Astrocyte of the cerebellum (primary cell): Measurements from ENCODE around the gene DEGS1.

ENCODE experiments used
- DNase-seq: peaks from one replicate; pipeline ENCODE4 v3.0.0-alpha.2; 2011; ENCODE audit warnings: low read depth
- H3K4me3 ChIP-seq: 2 replicates; pipeline ENCODE4 v1.5.1; 2011; ENCODE audit warnings: mild to moderate bottlenecking, low read depth, low read length, moderate library complexity
- in situ Hi-C: cut with HindIII; loops from 2 replicates; pipeline ENCODE4 v1.10.0; 2017; ENCODE audit warnings: low sequenced_read_pairs
- TF ChIP-seq, protein P1 (sequence below): IDR thresholded peaks from 2 replicates; pipeline ENCODE4 v1.5.1; 2012; ENCODE audit warnings: low read length, low read depth, moderate library complexity, mild to moderate bottlenecking; ENCODE audit errors: missing control alignments

DEGS1 gene

DNA sequence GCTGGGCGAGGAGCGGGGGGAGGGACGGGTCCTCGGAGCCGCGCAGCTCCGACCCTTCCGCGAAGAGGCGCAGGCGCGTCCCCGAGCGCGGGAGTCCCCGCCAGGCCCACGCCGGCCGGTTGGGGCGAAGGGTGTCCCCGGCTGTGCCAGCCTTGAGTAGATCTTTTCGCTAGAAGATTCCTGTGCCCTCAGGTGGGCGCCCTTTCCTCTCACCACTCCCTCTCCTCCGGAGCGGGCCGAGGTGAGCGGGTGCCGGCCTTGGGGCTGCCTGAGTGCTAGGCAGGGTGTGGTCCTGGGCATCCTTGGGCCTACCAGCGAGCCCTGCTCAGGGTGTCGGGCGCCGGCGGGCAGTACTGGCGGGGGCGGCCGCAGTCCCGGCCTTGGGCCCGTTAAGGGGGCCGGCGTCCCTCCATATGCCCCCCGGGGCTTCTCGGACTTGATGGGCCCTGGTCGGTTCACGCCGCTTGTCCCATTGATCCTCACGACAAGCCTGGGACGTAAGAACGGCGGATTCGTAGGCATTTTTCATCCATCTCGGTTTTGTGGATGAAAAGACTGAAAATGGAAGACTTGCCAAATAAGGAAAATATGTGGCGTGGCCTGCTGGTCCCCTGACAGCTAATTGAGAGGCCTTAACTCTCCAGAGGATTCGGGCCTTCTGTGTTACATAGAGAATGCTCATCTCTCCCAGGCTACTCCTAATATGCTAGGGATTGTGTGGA, 712 bp downstream of the DEGS1 start:
- peak overlapping the region; percentile 88 for H3K4me3 ChIP-seq
- TF ChIP-seq, protein P1, sequence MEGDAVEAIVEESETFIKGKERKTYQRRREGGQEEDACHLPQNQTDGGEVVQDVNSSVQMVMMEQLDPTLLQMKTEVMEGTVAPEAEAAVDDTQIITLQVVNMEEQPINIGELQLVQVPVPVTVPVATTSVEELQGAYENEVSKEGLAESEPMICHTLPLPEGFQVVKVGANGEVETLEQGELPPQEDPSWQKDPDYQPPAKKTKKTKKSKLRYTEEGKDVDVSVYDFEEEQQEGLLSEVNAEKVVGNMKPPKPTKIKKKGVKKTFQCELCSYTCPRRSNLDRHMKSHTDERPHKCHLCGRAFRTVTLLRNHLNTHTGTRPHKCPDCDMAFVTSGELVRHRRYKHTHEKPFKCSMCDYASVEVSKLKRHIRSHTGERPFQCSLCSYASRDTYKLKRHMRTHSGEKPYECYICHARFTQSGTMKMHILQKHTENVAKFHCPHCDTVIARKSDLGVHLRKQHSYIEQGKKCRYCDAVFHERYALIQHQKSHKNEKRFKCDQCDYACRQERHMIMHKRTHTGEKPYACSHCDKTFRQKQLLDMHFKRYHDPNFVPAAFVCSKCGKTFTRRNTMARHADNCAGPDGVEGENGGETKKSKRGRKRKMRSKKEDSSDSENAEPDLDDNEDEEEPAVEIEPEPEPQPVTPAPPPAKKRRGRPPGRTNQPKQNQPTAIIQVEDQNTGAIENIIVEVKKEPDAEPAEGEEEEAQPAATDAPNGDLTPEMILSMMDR, result no peak
- no peak for DNase-seq
- in situ Hi-C loops, result no loop called here

DNA sequence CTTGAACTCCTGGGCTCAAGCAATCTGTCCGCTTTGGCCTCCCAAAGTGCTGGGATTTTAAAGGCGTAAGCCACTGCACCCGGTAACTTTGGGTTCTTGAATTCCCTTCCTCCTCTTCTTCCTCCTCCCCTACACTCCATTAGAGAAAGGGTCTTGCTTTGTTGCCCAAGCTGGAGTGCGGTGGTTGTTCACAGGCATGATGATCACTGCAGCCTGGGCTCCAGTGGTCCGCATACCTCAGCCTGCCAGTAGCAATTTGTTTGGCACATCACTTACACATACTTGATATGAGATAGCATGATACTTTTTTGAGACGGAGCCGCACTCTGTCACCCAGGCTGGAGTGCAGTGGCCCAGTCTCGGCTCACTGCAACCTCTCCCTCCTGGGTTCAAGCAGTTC, 2.2 kb downstream of the DEGS1 start:
- in situ Hi-C loops, result no loop called here
- TF ChIP-seq, protein P1, result no peak
- H3K4me3 ChIP-seq, result peak overlapping the region; percentile 7
- DNase-seq, result no peak

DNA sequence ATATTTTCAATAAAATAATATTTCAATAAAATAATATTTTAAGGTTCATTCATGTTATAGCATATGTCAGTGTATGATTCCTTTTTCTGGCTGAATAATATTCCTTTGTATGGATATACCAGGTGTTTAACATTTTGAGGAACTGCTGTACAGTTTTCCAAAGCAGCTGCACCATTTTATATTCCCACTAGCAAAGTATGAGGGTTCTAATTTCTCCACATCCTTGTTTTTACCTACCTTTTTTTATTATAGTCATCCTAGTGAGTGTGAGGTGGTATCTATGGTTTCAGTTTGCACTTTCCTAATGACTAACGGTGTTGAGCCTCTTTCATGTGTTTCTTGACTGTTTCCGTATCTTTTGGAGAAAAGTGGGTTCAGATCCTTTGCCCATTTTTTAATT, 5.2 kb downstream of the DEGS1 start:
- H3K4me3 ChIP-seq, result no peak overlapping the region
- no peak for DNase-seq
- in situ Hi-C loops, result no loop called here
- TF ChIP-seq, protein P1, result no peak

DNA sequence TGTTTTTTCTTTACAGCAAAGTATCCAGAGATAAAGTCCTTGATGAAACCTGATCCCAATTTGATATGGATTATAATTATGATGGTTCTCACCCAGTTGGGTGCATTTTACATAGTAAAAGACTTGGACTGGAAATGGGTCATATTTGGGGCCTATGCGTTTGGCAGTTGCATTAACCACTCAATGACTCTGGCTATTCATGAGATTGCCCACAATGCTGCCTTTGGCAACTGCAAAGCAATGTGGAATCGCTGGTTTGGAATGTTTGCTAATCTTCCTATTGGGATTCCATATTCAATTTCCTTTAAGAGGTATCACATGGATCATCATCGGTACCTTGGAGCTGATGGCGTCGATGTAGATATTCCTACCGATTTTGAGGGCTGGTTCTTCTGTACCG, 6.5 kb downstream of the DEGS1 start:
- in situ Hi-C loops, result no loop called here
- TF ChIP-seq, protein P1, result no peak
- H3K4me3 ChIP-seq, result no peak overlapping the region
- peak; percentile 53 for DNase-seq

DNA sequence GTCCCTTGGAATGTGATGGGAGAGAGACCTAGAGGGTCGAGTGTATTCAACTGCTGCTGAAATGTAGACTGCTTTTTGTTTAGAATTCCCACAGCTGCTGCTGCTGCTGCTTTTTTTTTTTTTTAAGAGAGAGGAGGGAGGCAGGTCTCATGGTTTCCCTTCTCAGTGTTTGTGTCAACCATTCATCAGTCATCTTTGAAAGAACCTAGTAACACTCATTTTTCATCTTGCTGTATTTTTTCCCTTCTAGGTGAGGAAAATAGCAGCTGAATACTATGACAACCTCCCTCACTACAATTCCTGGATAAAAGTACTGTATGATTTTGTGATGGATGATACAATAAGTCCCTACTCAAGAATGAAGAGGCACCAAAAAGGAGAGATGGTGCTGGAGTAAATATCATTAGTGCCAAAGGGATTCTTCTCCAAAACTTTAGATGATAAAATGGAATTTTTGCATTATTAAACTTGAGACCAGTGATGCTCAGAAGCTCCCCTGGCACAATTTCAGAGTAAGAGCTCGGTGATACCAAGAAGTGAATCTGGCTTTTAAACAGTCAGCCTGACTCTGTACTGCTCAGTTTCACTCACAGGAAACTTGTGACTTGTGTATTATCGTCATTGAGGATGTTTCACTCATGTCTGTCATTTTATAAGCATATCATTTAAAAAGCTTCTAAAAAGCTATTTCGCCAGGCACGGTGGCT, 9.2 kb downstream of the DEGS1 start:
- H3K4me3 ChIP-seq, result no peak overlapping the region
- TF ChIP-seq, protein P1, result no peak
- no peak for DNase-seq
- in situ Hi-C loops, result no loop called here

DNA sequence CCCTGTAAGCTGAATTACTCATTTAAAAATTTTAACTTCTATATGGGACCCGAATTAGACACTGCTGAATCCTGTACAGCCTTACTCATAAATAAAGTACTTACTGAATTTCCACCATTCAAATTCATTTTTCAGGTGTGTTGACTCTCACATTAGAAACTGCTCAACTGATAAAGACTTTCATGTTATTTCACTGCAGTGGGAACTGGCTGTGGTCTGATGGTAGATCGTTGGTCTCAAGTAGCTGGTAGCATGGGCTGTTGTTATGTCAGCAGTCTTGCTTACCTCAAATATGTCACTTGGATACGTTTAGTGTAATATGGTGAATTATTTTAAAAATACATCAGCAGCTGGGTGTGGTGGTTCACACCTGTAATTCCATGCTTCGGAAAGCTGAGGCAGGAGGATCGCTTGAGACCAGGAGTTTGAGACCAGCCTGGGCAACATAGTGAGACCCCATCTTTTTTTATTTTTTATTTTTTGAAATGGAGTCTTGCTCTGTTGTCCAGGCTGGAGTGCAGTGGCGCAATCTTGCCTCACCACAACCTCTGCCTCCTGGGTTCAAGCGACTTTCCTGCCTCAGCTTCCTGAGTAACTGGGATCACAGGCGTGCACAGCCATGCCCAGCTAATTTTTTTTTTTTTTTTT, 10.4 kb downstream of the DEGS1 start:
- TF ChIP-seq, protein P1, result no peak
- no peak overlapping the region for H3K4me3 ChIP-seq
- no peak for DNase-seq
- in situ Hi-C loops, result no loop called here
